Astrocyte of the cerebellum (primary cell): ENCODE measurements around the gene SYCN.

Experiments used
- DNase-seq: peaks from one replicate; pipeline ENCODE4 v3.0.0-alpha.2; 2011; ENCODE audit warnings: low read depth
- H3K4me3 ChIP-seq: 2 replicates; pipeline ENCODE4 v1.5.1; 2011; ENCODE audit warnings: mild to moderate bottlenecking, low read depth, low read length, moderate library complexity
- in situ Hi-C: cut with HindIII; loops from 2 replicates; pipeline ENCODE4 v1.10.0; 2017; ENCODE audit warnings: low sequenced_read_pairs
- TF ChIP-seq, protein P1 (sequence below): IDR thresholded peaks from 2 replicates; pipeline ENCODE4 v1.5.1; 2012; ENCODE audit warnings: low read length, low read depth, moderate library complexity, mild to moderate bottlenecking; ENCODE audit errors: missing control alignments

SYCN gene

DNA sequence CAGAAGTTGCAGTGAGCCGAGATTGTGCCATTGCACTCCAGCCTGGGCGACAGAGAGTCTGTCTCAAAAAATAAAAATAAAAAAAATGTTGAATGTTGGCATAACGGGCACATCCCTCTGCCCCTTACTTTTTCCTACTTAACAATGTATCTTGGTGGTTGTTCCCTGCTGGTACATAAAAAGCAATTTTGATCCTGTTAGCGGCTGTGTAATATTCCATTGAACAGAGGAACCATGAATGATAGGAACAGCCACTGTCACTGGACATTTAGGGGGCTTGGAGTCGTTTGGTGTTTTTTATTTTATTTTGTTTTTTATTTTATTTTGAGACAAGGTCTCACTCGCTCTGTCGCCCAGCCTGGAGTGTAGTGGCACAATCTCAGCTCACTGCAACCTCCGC, 17.7 kb downstream of the SYCN start:
- no peak overlapping the region for H3K4me3 ChIP-seq
- in situ Hi-C loops, result no loop called here
- DNase-seq, result no peak
- TF ChIP-seq, protein P1, sequence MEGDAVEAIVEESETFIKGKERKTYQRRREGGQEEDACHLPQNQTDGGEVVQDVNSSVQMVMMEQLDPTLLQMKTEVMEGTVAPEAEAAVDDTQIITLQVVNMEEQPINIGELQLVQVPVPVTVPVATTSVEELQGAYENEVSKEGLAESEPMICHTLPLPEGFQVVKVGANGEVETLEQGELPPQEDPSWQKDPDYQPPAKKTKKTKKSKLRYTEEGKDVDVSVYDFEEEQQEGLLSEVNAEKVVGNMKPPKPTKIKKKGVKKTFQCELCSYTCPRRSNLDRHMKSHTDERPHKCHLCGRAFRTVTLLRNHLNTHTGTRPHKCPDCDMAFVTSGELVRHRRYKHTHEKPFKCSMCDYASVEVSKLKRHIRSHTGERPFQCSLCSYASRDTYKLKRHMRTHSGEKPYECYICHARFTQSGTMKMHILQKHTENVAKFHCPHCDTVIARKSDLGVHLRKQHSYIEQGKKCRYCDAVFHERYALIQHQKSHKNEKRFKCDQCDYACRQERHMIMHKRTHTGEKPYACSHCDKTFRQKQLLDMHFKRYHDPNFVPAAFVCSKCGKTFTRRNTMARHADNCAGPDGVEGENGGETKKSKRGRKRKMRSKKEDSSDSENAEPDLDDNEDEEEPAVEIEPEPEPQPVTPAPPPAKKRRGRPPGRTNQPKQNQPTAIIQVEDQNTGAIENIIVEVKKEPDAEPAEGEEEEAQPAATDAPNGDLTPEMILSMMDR, result no peak

DNA sequence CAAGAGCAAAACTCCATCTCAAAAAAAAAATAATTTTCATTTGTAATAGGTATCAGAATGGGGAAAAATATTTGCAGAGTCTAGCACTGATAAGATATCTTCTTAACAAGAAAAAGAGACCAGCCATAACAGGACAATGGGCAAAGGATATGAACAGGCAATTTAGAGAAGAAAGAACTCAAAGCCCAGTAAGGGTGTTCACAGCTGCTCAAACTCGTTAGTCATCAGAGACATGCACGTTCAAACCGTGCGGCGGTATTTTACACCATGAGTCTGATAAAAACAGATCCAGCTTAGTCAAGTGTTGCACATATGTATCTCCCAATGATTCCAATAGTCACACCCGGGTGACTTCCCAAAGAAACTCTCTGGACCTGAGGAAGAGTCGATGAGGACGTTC, 21.0 kb downstream of the SYCN start:
- TF ChIP-seq, protein P1, result no peak
- in situ Hi-C loops, result no loop called here

DNA sequence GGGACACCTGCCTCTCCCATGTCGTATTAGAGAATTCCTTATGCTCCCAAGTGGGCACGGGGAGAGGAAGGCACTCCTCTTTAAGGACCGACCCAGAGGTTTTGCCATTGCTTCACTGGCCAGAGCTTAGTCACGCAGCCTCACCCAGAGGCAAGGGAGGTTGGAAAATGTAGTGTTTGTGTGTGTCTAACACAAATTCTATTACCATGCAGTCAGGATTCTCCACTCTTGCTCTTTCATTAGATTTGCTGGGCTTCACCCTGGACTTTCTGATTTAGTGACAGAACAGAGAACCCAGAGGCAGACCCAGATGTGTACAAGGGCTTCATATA, 21.9 kb downstream of the SYCN start:
- TF ChIP-seq, protein P1, result no peak
- in situ Hi-C loops, result no loop called here
- no peak overlapping the region for H3K4me3 ChIP-seq
- DNase-seq, result no peak

More for the DNA sequence above, 21.0 kb downstream of the SYCN start:
- no peak for DNase-seq
- H3K4me3 ChIP-seq, result no peak overlapping the region

DNA sequence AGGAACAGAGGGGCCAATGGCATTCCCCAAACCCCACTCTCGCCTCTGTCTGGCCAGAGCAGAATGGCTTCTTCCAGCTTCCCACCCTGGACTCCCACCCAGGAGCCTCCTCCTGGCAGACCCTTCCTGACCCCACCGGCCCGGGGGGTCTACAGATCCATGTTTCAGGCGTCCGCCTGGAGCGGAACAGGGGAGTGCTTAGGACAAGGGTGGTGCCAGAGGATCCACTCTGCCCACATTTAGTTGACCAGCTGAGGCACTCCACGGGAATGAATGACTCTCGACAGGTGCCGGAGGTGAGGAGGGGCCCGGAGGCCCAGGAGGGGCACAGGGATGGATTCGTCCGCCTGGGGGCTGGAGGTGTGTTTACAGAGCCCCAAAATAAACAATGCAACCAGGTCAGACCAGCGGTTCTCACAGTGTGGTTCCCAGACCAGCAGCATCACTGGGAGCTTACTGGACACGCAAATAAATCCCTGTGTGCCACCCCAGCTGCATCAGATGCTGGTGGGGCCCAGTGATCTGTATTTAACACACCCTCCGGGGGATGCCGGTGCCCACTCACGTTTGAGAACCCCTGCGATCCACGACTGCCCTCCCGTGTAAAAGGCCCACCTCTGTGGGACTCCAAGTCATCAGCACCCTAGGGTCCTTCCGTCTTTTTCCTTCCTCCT, 22.4 kb downstream of the SYCN start:
- no peak overlapping the region for H3K4me3 ChIP-seq
- TF ChIP-seq, protein P1, result no peak
- no peak for DNase-seq
- in situ Hi-C loops, result no loop called here

DNA sequence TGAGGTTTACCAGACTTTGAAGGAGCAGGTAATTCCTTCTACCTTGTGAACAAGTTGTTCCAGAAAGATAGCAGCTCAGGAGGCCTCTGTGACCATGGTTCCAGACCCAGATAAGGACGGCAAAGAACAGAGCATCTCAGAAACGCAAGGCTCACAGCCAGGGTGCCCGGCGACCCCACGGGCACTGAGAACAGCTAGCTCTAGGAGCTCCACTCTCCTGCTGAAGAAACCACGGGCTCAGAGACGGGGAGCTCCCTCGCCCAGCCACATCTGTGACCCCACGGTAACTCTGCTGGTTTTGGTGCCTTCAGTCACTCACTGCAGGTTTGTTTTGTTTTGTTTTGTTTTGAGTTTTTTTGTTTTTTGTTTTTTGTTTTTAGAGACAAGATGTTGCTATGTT, 23.3 kb downstream of the SYCN start:
- DNase-seq, result no peak
- in situ Hi-C loops, result no loop called here
- TF ChIP-seq, protein P1, result no peak
- H3K4me3 ChIP-seq, result no peak overlapping the region

DNA sequence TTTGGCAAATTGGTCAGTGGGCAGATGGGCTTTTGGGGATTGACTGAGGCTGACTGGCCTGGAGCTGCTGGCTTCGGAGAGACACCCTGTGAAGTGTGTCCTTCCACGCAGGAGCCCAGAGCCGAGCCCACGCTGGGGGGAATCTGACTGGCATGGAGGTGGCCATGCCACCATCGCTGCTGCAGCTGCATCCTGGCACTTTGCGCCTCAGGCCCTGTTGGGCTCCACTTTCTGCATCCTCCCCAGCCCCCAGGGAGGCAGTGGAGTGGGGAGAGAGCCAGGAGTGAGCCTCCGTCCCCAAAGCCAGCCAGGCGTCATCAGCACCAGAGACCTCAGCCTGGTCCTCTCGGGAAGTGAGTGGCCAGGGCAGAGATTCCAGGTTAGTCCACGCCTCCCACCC, 24.3 kb downstream of the SYCN start:
- TF ChIP-seq, protein P1, result no peak

More for the DNA sequence above, 24.3 kb downstream of the SYCN start:
- H3K4me3 ChIP-seq, result no peak overlapping the region
- no peak for DNase-seq
- in situ Hi-C loops, result no loop called here
